Ascending aorta (tissue), 2 donors: Measurements from ENCODE around the gene EXOC4. TPM values are rescaled to one million over a fixed set of nuclear protein-coding genes. Genes with fewer than 3 reads are reported as not detected.

ENCODE experiments used
- DNase-seq, 2 donors: peaks; one replicate each; pipeline ENCODE4 v3.0.0-alpha.2; 2019; ENCODE audit warnings: low spot score in 2 of 2
- H3K27ac ChIP-seq, 2 donors: fragments of 200-600 bp; sonication (generic); one replicate each; pipeline ENCODE4 v1.5.1; 2016 to 2017; ENCODE audit warnings: mild to moderate bottlenecking in 1 of 2
- H3K27me3 ChIP-seq: fragments of 200-600 bp; sonication (generic); one replicate; pipeline ENCODE4 v1.5.1; 2017
- H3K36me3 ChIP-seq, 2 donors: fragments of 200-600 bp; sonication (generic); one replicate each; pipeline ENCODE4 v1.5.1; 2016
- H3K4me1 ChIP-seq, 2 donors: fragments of 200-600 bp; sonication (generic); one replicate each; pipeline ENCODE4 v1.5.1; 2016 to 2017; ENCODE audit warnings: mild to moderate bottlenecking in 1 of 2
- H3K4me3 ChIP-seq, 2 donors: fragments of 200-600 bp; sonication (generic); one replicate each; pipeline ENCODE4 v1.5.1; 2016 to 2017; ENCODE audit warnings: mild to moderate bottlenecking in 1 of 2
- H3K9me3 ChIP-seq, 2 donors: fragments of 200-600 bp; sonication (generic); one replicate each; pipeline ENCODE4 v1.5.1; 2016
- CTCF ChIP-seq, 3 experiments: fragments of 200-600 bp in 2 of 3; fragments of 450-650 bp in 1 of 3; sonication (generic) in 2 of 3; IDR thresholded peaks; one replicate each; pipeline ENCODE4 v1.5.1; 2016 to 2019; ENCODE audit warnings: antibody characterized with exemption in 3 of 3, mild to moderate bottlenecking in 1 of 3, moderate library complexity in 1 of 3
- intact Hi-C: fragments of 100-400 bp; cut with DNase I; formaldehyde crosslinking; loops from one replicate; pipeline ENCODE4 v1.15.1; 2023
- total RNA-seq: library from RNA; depleted of rRNA; stranded (reverse); fragments of >200 nt; gene quantifications from one replicate; pipeline ENCODE4 v1.1.0, GENCODE V29; 2016

Gene EXOC4
- total RNA-seq, 1 donor from 2014 or later = 27.1 TPM

DNA sequence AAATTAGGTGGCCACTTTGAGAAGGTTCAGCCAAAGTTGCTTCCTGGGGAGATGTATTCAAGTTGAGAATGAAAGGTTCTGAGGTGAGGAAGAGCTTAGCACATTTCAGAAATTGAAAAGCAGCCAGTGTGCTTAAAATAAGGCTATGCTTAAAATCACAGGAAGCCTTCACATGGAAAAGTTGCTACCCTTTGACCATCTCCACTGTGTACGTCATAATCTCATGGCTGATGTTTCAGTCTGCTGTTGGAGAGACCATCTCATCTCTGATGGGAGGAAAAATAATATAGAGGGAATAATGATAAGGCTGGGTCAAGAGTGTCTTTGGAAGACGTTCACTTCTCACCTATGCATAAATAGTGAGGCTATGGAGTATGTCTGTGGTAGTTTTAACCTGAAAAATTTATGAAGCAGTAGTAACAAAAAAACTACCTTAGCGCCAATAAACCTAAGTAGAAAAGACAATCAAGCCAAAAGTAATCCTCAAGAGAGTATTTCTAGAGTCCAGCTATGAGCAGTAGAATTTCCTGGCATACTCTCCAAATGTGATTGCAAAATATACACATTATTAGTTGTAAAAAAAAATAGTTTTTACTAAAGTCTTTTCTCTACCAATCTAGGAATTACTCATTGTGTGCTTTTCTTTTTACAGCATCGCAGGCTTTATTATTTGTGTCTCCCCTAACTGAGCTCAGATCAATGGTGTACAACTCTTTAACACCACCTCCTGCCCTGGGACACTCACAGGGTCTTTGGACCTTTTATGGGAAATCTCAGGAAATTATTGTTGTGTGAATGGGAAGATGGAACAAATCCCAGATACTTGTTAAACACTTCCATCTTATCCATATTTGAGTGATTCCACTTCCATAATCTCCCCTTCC is 439.1 kb downstream of the EXOC4 start:
- Histone ChIP-seq H3K4me3 (no peak overlapping the region), H3K27me3 (no peaks in the 10 kb centered on the region), H3K36me3 (no peaks in the 10 kb centered on the region), H3K9me3 (no peaks in the 10 kb centered on the region), H3K27ac (no peak overlapping the region), H3K4me1 (peaks cover 0 to 7% of the 10 kb centered on the region in 2 donors)
- no peak for TF ChIP-seq CTCF (IDR thresholded peaks at IDR 0.05)
- no peak for DNase-seq
- intact Hi-C loops = no loop called here

DNA sequence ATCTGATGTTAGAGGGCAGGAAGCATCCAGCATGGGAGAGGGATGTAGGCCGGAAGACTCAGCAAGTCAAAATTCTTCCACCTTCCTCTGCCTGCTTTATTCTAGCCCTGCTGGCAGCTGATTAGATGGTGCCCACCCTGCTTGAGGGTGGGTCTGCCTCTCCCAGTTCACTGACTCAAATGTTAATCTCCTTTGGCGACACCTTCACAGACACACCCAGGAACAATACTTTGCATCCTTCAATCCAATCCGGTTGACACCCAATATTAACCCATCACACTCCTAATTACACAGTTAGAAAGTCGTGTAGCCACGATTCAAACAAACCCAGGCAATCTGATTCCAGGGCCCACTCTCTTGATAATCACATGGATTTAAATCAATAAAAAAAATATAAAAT is 440.4 kb downstream of the EXOC4 start:
- Histone ChIP-seq H3K27me3 (no peaks in the 10 kb centered on the region), H3K4me1 (peaks cover 0 to 6% of the 10 kb centered on the region in 2 donors), H3K9me3 (no peaks in the 10 kb centered on the region), H3K4me3 (no peak overlapping the region), H3K27ac (no peak overlapping the region), H3K36me3 (no peaks in the 10 kb centered on the region)
- DNase-seq = no peak
- intact Hi-C loops = no loop called here
- no peak for TF ChIP-seq CTCF (IDR thresholded peaks at IDR 0.05)

DNA sequence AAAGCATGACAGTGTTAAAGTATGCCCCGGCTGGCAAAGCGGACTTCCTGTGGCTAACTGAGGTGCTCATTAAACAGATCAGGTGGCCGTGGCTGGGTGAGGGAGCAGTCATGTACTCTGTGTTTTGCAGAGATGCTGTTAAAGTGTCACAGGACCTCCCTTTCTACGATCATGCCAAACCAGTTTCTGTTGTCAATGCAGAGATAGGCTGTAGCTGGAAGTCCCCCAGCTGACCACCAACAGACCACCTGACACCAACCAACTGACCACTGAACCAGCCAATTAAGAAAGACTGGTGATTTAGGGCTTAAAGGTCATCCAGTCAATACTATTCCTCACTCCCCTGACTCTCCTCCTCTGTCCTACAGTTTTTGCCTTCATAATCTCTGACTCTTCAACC is 443.2 kb downstream of the EXOC4 start:
- intact Hi-C loops = no loop called here
- DNase-seq = no peak
- no peak overlapping the region for H3K4me3 ChIP-seq
- no peaks in the 10 kb centered on the region for H3K36me3 ChIP-seq
- H3K9me3 ChIP-seq = no peaks in the 10 kb centered on the region
- H3K4me1 ChIP-seq = no peaks in the 10 kb centered on the region
- no peak for TF ChIP-seq CTCF (IDR thresholded peaks at IDR 0.05)
- no peak overlapping the region for H3K27ac ChIP-seq
- no peaks in the 10 kb centered on the region for H3K27me3 ChIP-seq

DNA sequence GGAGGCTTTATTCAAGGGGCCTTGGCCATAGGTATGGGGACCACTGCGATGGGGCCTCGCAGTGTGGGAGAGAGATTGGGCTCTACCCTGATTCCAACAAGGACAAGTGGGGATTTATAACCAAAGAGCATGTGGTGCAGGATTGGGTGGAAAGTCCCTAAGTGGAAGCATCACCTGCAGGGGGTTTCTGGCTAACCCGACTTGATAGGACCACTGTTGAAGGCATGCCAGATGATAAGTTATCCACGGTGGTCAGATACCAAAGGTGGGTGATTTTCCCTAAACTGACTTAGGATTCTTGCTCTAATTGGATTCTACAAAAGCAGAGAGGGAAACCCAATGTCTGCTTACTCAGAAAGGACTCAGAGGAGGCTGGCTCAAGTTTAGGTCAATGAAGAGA is 444.7 kb downstream of the EXOC4 start:
- no peaks in the 10 kb centered on the region for H3K27me3 ChIP-seq
- intact Hi-C loops = no loop called here
- H3K9me3 ChIP-seq = no peaks in the 10 kb centered on the region
- H3K27ac ChIP-seq = no peak overlapping the region
- no peak overlapping the region for H3K4me3 ChIP-seq
- DNase-seq = no peak
- no peaks in the 10 kb centered on the region for H3K36me3 ChIP-seq
- H3K4me1 ChIP-seq = no peaks in the 10 kb centered on the region
- TF ChIP-seq CTCF (IDR thresholded peaks at IDR 0.05) = no peak

- DNase-seq = no peak
- no peaks in the 10 kb centered on the region for H3K36me3 ChIP-seq
- intact Hi-C loops = no loop called here
- no peak overlapping the region for H3K4me3 ChIP-seq
- H3K27ac ChIP-seq = no peak overlapping the region
- H3K4me1 ChIP-seq = no peaks in the 10 kb centered on the region
- H3K9me3 ChIP-seq = no peaks in the 10 kb centered on the region
- no peaks in the 10 kb centered on the region for H3K27me3 ChIP-seq
- no peak for TF ChIP-seq CTCF (IDR thresholded peaks at IDR 0.05)
Measured at GRCh38 chr7:133698127-133698526, 445.2 kb downstream of the EXOC4 start.
